Endothelial cell (in vitro differentiated cells): ENCODE data around the gene MAP3K3. TPM values are rescaled to one million over a fixed set of nuclear protein-coding genes. Genes with fewer than 3 reads are reported as not detected.

ENCODE experiments used
- DNase-seq: peaks from one replicate; pipeline ENCODE4 v3.0.0; 2021; ENCODE audit warnings: low spot score
- H3K27ac Mint-ChIP-seq: one replicate; pipeline ENCODE4 v1.8.0; 2021; ENCODE audit warnings: mixed read lengths, inconsistent platforms; ENCODE audit not compliant: unreplicated experiment
- H3K27me3 Mint-ChIP-seq: one replicate; pipeline ENCODE4 v1.8.0; 2021; ENCODE audit warnings: mild to moderate bottlenecking, moderate library complexity, mixed read lengths, inconsistent platforms; ENCODE audit not compliant: unreplicated experiment
- H3K36me3 Mint-ChIP-seq: one replicate; pipeline ENCODE4 v1.8.0; 2021; ENCODE audit warnings: mild to moderate bottlenecking, low read depth, mixed read lengths, inconsistent platforms; ENCODE audit not compliant: unreplicated experiment
- H3K4me1 Mint-ChIP-seq: one replicate; pipeline ENCODE4 v1.8.0; 2021; ENCODE audit warnings: mild to moderate bottlenecking, mixed read lengths, inconsistent platforms; ENCODE audit not compliant: unreplicated experiment
- H3K4me3 Mint-ChIP-seq: one replicate; pipeline ENCODE4 v1.8.0; 2021; ENCODE audit warnings: mild to moderate bottlenecking, mixed read lengths, inconsistent platforms; ENCODE audit not compliant: unreplicated experiment
- H3K9me3 Mint-ChIP-seq: one replicate; pipeline ENCODE4 v1.8.0; 2021; ENCODE audit warnings: mixed read lengths, inconsistent platforms; ENCODE audit not compliant: unreplicated experiment
- total RNA-seq: library from RNA; stranded (reverse); fragmentation: NEBNext Ultra II Directional; extraction: Animal tissue kit (Norgen Biotek cat#: 25700); gene quantifications from one replicate; pipeline ENCODE4 v1.2.1, GENCODE V29; 2021; ENCODE audit not compliant: unreplicated experiment
- TF ChIP-seq, protein P1 (sequence below): fragments of 200-600 bp; sonication (generic); IDR thresholded peaks from one replicate; pipeline ENCODE4 v1.5.0; 2021; ENCODE audit warnings: antibody characterized with exemption; ENCODE audit not compliant: unreplicated experiment

The MAP3K3 gene
- total RNA-seq, 1 donor from 2014 or later, result 112 TPM

DNA sequence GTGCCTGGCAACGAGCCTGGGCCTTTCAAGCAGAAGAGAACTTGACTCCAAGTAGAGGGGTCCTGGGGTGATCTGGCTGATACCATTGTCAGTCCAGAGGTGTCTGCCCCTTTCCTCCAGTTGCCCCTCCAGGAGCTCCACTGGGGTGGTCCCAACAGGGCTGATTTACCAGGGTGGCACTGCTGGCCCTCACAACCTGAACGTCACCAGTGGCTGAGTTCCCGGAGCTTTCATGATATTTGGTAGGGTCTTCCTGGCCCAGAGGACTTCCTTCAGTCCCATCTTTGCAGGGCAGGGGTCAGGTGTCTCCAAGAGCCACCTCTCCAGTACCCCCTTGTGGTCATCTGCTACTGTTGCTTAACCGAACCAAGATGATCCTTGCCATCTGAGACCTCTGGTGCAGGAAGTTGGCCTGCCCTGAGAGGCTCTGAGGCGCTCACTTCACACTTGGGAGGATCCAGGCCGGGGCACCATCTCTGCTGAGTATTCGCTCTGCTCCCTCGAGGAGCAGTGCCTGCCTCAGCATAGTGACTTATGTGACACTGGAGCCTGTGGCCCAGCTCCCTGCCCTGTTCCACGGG, 74.3 kb downstream of the MAP3K3 start:
- Mint-ChIP-seq H3K9me3 (no peaks in the 10 kb centered on the region), H3K36me3 (peaks cover 36% of the 10 kb centered on the region), H3K4me1 (peaks cover 20% of the 10 kb centered on the region), H3K27ac (peak overlapping the region; percentile 53), H3K4me3 (peak overlapping the region; percentile 63), H3K27me3 (peaks cover 25% of the 10 kb centered on the region)
- TF ChIP-seq, protein P1, sequence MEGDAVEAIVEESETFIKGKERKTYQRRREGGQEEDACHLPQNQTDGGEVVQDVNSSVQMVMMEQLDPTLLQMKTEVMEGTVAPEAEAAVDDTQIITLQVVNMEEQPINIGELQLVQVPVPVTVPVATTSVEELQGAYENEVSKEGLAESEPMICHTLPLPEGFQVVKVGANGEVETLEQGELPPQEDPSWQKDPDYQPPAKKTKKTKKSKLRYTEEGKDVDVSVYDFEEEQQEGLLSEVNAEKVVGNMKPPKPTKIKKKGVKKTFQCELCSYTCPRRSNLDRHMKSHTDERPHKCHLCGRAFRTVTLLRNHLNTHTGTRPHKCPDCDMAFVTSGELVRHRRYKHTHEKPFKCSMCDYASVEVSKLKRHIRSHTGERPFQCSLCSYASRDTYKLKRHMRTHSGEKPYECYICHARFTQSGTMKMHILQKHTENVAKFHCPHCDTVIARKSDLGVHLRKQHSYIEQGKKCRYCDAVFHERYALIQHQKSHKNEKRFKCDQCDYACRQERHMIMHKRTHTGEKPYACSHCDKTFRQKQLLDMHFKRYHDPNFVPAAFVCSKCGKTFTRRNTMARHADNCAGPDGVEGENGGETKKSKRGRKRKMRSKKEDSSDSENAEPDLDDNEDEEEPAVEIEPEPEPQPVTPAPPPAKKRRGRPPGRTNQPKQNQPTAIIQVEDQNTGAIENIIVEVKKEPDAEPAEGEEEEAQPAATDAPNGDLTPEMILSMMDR, result peak; percentile 45
- DNase-seq, result peak; percentile 51

- peaks cover 26% of the 10 kb centered on the region for H3K27me3 Mint-ChIP-seq
- H3K4me1 Mint-ChIP-seq, result peaks cover 26% of the 10 kb centered on the region
- peak overlapping the region; percentile 57 for H3K27ac Mint-ChIP-seq
- H3K9me3 Mint-ChIP-seq, result no peaks in the 10 kb centered on the region
- peaks cover 29% of the 10 kb centered on the region for H3K36me3 Mint-ChIP-seq
- TF ChIP-seq, protein P1, result peak; percentile 47
- peak overlapping the region; percentile 67 for H3K4me3 Mint-ChIP-seq
- peak; percentile 56 for DNase-seq
Measured at GRCh38 chr17:63697341-63698286, 75.4 kb downstream of the MAP3K3 start.

DNA sequence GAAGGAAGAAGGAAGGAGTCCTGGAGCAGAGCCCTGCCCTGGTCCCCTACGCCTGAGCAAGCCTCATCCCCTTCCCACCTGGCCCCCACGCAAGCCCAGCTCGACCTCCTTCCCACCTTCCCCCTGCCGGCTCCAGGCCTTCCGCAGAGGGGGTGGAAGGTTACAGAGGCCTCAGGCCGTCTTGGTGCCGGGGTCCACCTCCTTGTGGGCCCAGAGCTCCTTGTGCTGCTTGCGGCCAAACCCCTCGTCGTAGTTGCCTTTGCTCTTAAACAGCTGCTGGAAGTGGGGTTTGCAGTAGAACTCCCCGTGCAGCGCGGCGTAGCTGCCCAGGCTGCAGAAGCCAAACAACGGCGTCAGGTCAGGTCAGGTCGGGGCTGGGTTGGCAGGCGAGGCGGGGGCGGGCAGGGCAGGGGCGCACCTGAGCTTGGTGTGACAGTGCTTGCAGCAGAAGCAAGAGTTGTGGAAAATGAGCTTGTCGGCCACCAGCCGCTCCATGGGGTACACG, 76.2 kb downstream of the MAP3K3 start:
- Mint-ChIP-seq H3K27ac (no peak overlapping the region), H3K27me3 (peaks cover 27% of the 10 kb centered on the region), H3K4me3 (peak overlapping the region; percentile 89), H3K36me3 (peaks cover 26% of the 10 kb centered on the region), H3K9me3 (no peaks in the 10 kb centered on the region), H3K4me1 (peaks cover 34% of the 10 kb centered on the region)
- DNase-seq, result no peak
- TF ChIP-seq, protein P1, result no peak

- DNase-seq, result no peak
- TF ChIP-seq, protein P1, result no peak
- Mint-ChIP-seq H3K27me3 (peaks cover 30% of the 10 kb centered on the region), H3K27ac (no peak overlapping the region), H3K4me3 (peak overlapping the region; percentile 89), H3K9me3 (no peaks in the 10 kb centered on the region), H3K4me1 (peaks cover 38% of the 10 kb centered on the region), H3K36me3 (peaks cover 26% of the 10 kb centered on the region)
Measured at GRCh38 chr17:63698886-63699637, 76.8 kb downstream of the MAP3K3 start.
